BLaER1 (cell line): Measurements from ENCODE around the gene PRG3.

ENCODE experiments used
- H3K27ac ChIP-seq: shearing (Covaris generic); formaldehyde crosslinking; 2 replicates; pipeline ENCODE4 v1.8.1; 2022
- H3K27me3 ChIP-seq: shearing (Covaris generic); formaldehyde crosslinking; 2 replicates; pipeline ENCODE4 v1.8.1; 2022
- H3K36me3 ChIP-seq: shearing (Covaris generic); formaldehyde crosslinking; 2 replicates; pipeline ENCODE4 v1.8.1; 2022
- H3K4me1 ChIP-seq: shearing (Covaris generic); formaldehyde crosslinking; 2 replicates; pipeline ENCODE4 v1.8.1; 2022
- H3K4me2 ChIP-seq: shearing (Covaris generic); formaldehyde crosslinking; 2 replicates; pipeline ENCODE4 v1.8.1; 2022
- H3K4me3 ChIP-seq: shearing (Covaris generic); formaldehyde crosslinking; 2 replicates; pipeline ENCODE4 v1.8.1; 2022
- H3K9ac ChIP-seq: shearing (Covaris generic); formaldehyde crosslinking; 2 replicates; pipeline ENCODE4 v1.8.1; 2022
- H3K9me3 ChIP-seq: shearing (Covaris generic); formaldehyde crosslinking; 2 replicates; pipeline ENCODE4 v1.8.1; 2022
- H4K20me1 ChIP-seq: shearing (Covaris generic); formaldehyde crosslinking; 2 replicates; pipeline ENCODE4 v1.8.1; 2022
- Cebpa-rat ChIP-seq: shearing (Covaris generic); IDR thresholded peaks from 2 replicates; pipeline ENCODE4 v1.8.1; 2022

The PRG3 gene

DNA sequence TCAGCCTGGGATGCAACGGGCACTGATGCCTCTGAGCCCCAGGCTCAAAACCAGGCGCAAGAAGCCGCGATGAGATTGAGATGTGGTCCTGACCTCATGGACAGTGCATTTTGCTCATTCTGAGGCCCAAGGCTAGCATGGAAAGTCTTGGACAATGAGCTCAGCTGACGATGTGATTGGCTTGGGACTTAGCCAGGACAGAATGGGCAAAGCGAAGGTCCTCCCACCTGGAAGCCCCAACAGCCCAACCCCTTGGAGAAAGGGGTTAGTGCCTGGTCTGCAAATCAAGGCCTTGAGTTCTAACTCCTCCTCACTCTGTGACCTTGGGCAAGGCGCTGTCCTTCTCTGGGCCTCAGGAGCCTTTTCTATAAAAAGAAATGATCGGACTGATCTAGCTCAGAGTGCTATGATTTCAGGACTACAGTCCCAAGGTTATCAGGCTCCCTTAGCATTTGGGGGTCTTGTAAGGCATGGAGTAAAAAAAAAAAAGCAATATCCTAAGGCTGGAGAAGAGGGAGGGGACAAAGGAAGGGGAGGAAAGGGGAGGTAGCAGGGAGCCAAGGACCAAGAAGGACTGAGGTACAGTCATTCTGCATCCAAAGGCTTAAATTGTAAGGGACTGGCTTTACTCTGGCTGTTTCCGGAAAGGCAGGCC, 43.3 kb upstream of the PRG3 start:
- no peaks in the 10 kb centered on the region for H3K9me3 ChIP-seq
- H3K27ac ChIP-seq = peak overlapping the region; percentile 94
- peaks cover 63% of the 10 kb centered on the region for H3K36me3 ChIP-seq
- peak overlapping the region; percentile 90 for H3K9ac ChIP-seq
- TF ChIP-seq Cebpa-rat = no peak
- H3K4me2 ChIP-seq = peak overlapping the region; percentile 100
- no peaks in the 10 kb centered on the region for H3K27me3 ChIP-seq
- H3K4me1 ChIP-seq = peaks cover 62% of the 10 kb centered on the region
- H4K20me1 ChIP-seq = peaks cover 53% of the 10 kb centered on the region
- H3K4me3 ChIP-seq = peak overlapping the region; percentile 76

- no peak overlapping the region for H3K4me3 ChIP-seq
- H3K9ac ChIP-seq = no peak overlapping the region
- H3K9me3 ChIP-seq = no peaks in the 10 kb centered on the region
- H3K27ac ChIP-seq = no peak overlapping the region
- no peaks in the 10 kb centered on the region for H3K27me3 ChIP-seq
- peaks cover 56% of the 10 kb centered on the region for H3K4me1 ChIP-seq
- peak overlapping the region; percentile 12; the same call in 1 of the 2 replicates for H3K4me2 ChIP-seq
- H3K36me3 ChIP-seq = peaks cover 79% of the 10 kb centered on the region
- no peak for TF ChIP-seq Cebpa-rat
- H4K20me1 ChIP-seq = peaks cover 69% of the 10 kb centered on the region
Observed at GRCh38 chr11:57422669-57423068, 41.7 kb upstream of the PRG3 start.

DNA sequence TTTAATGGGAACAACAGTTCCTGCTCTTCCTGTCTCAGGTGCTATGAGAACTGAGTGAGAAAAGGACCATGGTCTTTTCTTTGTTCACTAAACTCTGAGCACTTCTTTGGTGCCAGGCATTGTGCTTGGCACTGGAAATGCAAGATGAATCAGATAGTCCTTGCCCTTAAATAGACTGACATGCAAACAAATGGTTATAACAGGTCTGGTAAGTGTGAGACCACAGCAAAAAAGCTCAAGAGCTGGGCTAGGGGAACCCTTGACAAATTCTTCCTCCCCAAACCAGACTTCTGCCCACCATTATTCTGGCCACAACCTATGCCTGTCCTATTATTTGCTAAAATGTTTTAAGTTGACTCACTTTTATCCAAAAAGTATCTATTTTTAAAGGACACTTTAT, 40.9 kb upstream of the PRG3 start:
- Histone ChIP-seq H3K27me3 (no peaks in the 10 kb centered on the region), H3K9ac (no peak overlapping the region), H3K9me3 (no peaks in the 10 kb centered on the region), H3K4me2 (no peak overlapping the region), H3K36me3 (peaks cover 87% of the 10 kb centered on the region), H3K4me1 (peaks cover 50% of the 10 kb centered on the region), H4K20me1 (peaks cover 77% of the 10 kb centered on the region), H3K27ac (no peak overlapping the region), H3K4me3 (no peak overlapping the region)
- no peak for TF ChIP-seq Cebpa-rat

GRCh38 chr11:57421066-57421465, 40.1 kb upstream of the PRG3 start:
- H4K20me1 ChIP-seq = peaks cover 85% of the 10 kb centered on the region
- no peak overlapping the region for H3K27ac ChIP-seq
- H3K9ac ChIP-seq = no peak overlapping the region
- H3K4me1 ChIP-seq = peaks cover 48% of the 10 kb centered on the region
- H3K9me3 ChIP-seq = no peaks in the 10 kb centered on the region
- TF ChIP-seq Cebpa-rat = no peak
- H3K4me3 ChIP-seq = no peak overlapping the region
- H3K4me2 ChIP-seq = no peak overlapping the region
- no peaks in the 10 kb centered on the region for H3K27me3 ChIP-seq
- H3K36me3 ChIP-seq = peaks cover 93% of the 10 kb centered on the region

DNA sequence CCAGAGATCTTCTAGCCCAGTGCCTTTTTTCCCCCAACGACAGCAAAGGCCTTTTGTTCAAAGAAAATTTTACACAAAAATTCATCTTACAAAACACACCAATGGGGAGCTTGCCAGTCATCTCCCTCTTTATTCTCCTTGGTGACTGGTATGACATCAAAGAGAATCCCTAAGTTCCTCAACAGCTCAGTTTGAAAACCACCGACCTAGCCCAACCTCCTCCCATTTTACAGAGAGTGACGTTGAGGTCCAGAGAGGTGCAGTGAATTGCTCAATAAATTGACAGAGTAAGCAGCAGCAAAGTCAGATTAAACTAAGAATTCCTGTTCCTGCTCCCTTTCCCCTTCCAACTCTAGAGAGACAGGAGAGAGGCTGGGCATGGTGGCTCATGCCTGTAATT, 38.2 kb upstream of the PRG3 start:
- Histone ChIP-seq H3K36me3 (peaks cover 100% of the 10 kb centered on the region), H3K9ac (no peak overlapping the region), H3K4me3 (no peak overlapping the region), H3K4me1 (peaks cover 33% of the 10 kb centered on the region), H3K27me3 (no peaks in the 10 kb centered on the region), H3K4me2 (no peak overlapping the region), H3K9me3 (peaks cover 6% of the 10 kb centered on the region; the same call in 1 of the 2 replicates), H3K27ac (no peak overlapping the region), H4K20me1 (peaks cover 98% of the 10 kb centered on the region)
- no peak for TF ChIP-seq Cebpa-rat

GRCh38 chr11:57418131-57418530, 37.2 kb upstream of the PRG3 start:
- no peak overlapping the region for H3K27ac ChIP-seq
- no peaks in the 10 kb centered on the region for H3K27me3 ChIP-seq
- no peak for TF ChIP-seq Cebpa-rat
- H3K4me1 ChIP-seq = peaks cover 23% of the 10 kb centered on the region
- H3K9me3 ChIP-seq = peaks cover 15% of the 10 kb centered on the region; the same call in 1 of the 2 replicates
- H3K4me2 ChIP-seq = no peak overlapping the region
- H3K9ac ChIP-seq = no peak overlapping the region
- H3K4me3 ChIP-seq = no peak overlapping the region
- H3K36me3 ChIP-seq = peaks cover 100% of the 10 kb centered on the region
- peaks cover 99% of the 10 kb centered on the region for H4K20me1 ChIP-seq

- TF ChIP-seq Cebpa-rat = no peak
- Histone ChIP-seq H3K4me3 (no peak overlapping the region), H3K27me3 (no peaks in the 10 kb centered on the region), H3K36me3 (peaks cover 100% of the 10 kb centered on the region), H3K4me1 (peaks cover 12% of the 10 kb centered on the region), H3K27ac (no peak overlapping the region), H3K9me3 (peaks cover 24% of the 10 kb centered on the region; the same call in 1 of the 2 replicates), H3K4me2 (no peak overlapping the region), H3K9ac (no peak overlapping the region), H4K20me1 (peaks cover 99% of the 10 kb centered on the region)
Observed at GRCh38 chr11:57417056-57417455, 36.1 kb upstream of the PRG3 start.

DNA sequence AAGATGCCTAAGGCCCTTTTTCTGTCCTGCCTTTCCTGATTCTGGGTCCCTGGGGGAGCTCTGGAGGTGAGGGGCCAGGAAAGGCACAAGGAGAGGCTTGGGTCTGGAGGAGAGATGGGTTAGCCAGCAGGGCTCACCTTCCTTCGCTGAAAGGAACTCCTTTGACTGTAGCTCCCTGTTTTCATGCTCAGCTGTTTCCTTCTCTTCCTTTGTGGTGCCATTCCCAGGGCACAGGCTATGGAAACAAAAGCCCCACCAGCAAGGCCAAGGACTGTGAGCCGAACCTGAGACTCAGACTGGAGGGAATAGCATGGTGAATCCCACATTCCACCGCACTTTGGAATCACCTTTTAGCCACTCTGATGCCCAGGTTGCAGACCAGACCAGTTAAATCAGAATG, 35.5 kb upstream of the PRG3 start:
- H3K4me2 ChIP-seq = no peak overlapping the region
- TF ChIP-seq Cebpa-rat = no peak
- H3K9me3 ChIP-seq = peaks cover 25% of the 10 kb centered on the region; the same call in 1 of the 2 replicates
- H3K4me1 ChIP-seq = peaks cover 7% of the 10 kb centered on the region
- no peak overlapping the region for H3K4me3 ChIP-seq
- no peak overlapping the region for H3K9ac ChIP-seq
- H4K20me1 ChIP-seq = peaks cover 96% of the 10 kb centered on the region
- H3K36me3 ChIP-seq = peaks cover 100% of the 10 kb centered on the region
- no peaks in the 10 kb centered on the region for H3K27me3 ChIP-seq
- no peak overlapping the region for H3K27ac ChIP-seq

DNA sequence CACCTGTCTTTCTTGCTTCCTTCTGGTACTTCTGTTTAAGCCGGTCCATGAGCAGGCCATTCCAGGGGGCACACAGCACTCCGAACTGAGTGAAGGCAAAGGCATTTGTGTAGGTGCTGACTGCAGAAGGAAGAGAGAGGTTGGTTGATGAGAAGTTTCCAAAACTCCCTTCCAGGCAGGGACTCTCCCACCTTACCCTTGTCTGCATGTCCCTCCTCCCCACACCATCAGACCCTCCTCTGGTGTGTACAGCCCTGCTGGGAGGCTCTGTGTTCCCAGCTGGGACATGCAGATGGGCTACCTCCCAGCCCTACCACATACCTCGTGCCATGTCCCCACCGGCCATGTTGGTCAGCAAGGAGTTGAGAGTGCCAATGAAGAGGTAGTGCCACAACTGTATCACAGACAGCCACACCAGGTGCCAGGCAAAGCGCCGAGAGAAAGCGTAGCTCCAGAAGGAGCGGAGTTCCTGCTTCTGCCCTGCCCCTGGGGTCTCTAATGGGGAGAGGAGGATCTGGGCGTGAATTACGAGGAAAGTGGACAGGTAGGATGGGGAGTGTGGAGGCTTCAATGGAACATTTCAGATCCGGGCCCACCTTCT, 33.8 kb upstream of the PRG3 start:
- Histone ChIP-seq H4K20me1 (peaks cover 89% of the 10 kb centered on the region), H3K4me2 (no peak overlapping the region), H3K27me3 (no peaks in the 10 kb centered on the region), H3K9me3 (peaks cover 34% of the 10 kb centered on the region), H3K27ac (no peak overlapping the region), H3K4me1 (peaks cover 10% of the 10 kb centered on the region), H3K4me3 (no peak overlapping the region), H3K9ac (no peak overlapping the region), H3K36me3 (peaks cover 100% of the 10 kb centered on the region)
- no peak for TF ChIP-seq Cebpa-rat

DNA sequence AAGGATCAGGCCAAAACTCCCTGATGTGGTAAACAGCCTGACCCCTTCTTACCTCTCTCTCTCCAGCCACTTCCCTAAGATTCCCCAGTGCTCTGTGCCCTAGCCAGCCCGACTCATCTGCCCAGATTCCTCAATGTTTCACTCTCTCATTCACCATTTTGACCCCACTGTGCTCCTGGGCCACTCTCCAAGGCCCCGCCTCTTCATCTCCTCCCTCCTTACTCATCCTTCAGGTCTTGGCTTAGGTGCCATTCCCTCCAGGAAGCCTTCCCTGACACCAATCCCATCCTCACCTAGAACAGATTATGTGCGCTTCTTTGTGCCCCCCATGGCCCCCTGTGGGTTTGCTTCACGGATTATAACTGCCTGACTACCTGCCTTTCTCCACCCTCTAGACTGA, 32.7 kb upstream of the PRG3 start:
- TF ChIP-seq Cebpa-rat = no peak
- no peaks in the 10 kb centered on the region for H3K27me3 ChIP-seq
- H3K4me2 ChIP-seq = no peak overlapping the region
- H3K36me3 ChIP-seq = peaks cover 100% of the 10 kb centered on the region
- H3K9ac ChIP-seq = no peak overlapping the region
- peaks cover 34% of the 10 kb centered on the region for H3K9me3 ChIP-seq
- H3K27ac ChIP-seq = no peak overlapping the region
- no peak overlapping the region for H3K4me3 ChIP-seq
- peaks cover 20% of the 10 kb centered on the region for H3K4me1 ChIP-seq
- H4K20me1 ChIP-seq = peaks cover 90% of the 10 kb centered on the region
